HG03571 (cell line): ENCODE measurements around the gene MECR.

ENCODE experiments used
- ATAC-seq: cut with Tn5 transposase; IDR thresholded peaks from one replicate; pipeline ENCODE4 v1.9.1; 2021; ENCODE audit not compliant: unreplicated experiment

Gene MECR

DNA sequence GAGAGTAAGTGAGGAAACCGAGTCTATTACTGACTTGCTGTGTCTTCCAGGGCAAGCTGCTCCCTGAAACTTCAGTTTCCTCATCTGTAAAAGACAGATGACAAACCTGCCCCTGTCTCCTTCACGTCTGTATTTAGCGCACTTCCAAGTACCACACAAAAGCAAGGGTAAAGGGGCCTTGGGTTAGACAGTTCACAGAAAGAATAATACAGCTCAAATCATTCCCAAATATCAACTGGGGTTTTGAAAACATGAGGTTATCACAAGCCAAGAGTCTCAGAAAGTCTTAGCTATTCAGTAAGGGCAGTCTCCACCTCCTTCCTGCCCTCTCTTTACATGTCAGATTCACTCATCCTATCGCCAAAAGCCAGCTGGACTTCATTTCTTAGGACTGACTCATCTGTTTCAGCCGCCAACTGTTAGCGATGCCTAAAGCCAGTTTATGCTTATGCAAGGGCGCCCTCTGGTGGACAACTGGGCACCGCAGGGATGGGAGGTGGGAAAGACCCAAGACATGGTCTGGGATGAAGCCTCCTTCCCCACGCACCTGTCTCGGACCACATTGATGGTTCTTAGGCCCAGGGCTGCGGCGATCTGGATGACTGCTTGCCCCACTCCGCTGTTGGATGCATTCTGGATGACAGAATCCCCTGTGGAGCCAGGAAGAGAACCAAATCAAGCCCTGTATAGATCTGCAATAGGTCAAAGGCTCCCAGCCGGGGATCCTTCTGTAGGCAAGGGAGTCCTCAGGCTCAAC is 28.0 kb downstream of the MECR start:
- no peak for ATAC-seq

DNA sequence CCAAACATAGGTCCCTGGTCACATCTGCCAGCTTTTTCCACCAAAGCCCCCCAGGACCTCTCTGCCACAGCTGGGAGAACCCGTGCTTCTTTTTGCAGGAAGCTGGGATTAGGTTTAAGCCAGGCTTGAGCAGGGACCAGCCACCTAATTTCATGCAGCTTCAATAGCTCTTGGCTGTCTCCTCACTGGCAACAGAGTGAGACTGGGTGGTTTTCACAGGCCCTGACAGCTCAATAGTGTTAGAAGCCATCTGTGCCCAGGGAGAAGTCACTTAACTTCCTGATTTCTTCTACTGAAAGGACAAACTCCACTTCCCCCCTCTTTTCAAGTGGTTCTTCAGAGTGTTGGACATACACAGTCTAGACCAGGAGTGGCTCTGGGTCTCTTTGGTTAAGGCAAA is 28.7 kb downstream of the MECR start:
- ATAC-seq, result no peak

DNA sequence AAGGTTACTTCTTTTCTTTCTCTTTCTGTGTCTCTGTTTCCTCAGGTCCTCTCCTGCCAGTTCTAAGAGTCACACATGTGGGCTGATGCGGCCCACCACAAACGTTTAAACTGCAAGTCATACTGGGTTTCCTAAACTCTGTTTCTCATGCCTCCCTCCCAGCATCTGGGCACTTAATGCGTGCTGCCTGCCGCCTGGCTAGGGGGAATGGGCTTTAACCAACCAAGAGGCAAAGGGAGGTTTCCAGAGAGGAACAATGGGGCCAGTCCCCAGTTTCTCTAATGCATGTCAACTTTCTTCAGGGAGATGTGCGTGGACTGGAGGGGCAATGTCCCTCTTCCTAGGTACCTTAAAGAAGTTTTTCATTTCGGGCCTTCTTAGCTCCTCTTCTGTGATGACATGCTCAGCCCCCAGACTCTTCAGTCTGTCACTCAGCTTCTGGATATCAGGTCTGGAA is 29.1 kb downstream of the MECR start:
- no peak for ATAC-seq

DNA sequence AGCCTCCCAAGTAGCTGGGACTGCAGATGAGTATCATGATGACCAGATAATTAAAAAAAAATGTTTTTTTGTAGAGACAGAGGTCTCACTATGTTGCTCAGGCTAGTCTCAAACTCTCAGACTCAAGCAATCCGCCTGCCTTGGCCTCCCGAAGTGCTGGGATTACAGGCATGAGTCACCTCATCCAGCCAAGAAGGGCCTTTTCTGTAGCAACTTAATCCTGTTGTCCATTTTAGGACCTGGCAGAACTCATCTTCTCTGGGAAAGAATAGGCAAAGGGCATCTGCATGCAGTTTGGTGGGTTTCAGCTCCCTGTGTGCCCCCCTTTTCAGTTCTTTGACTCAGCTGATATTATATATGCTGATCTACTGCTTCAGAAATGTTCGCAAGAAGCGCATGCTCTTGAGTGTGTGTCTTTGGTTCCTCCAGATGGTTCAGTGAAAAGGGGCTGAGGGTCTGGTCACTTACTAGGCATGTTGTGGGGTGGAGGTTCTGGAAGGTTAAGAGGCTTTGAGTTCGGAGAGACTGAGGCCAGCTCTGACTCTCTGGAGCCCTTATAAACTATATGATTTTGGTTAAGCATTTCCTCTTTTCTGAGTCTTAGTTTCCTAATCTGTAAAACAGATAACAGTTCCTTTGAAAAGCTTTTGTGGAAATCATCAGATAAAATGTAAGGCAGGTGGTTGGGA is 29.7 kb downstream of the MECR start:
- ATAC-seq, result no peak

DNA sequence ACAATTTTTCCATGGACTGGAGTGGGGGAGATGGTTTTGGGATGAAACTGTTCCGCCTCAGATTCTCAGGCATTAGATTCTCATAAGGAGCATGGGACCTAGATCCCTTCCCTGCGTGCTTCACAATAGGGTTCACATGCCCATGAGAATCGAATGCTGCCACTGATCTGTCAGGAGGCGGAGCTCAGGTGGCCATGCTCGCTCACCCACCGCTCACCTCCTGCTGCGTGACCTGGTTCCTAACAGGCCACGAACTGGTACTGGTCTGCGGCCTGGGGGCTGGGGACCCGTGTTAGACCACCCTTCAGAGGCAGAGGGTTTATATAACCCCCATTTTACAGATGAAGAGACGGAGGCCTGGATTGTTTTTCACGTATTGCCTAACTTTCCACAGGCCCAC is 32.7 kb downstream of the MECR start:
- no peak for ATAC-seq

DNA sequence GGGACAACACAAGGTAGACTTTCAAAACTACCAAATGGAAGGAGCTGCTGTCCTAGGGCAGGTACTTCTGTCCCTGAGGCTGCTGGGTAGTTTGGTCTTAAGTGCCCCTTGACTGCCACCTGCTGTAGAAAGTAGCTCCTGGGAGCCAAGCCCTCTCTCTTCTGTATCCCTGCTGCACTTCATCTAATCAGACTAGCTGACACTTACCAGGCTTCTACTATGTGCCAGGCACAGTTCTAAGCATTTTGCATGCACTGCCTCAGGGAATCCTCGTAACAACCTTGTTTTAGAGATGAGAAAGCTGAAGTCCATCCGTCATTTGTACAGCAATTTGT is 33.2 kb downstream of the MECR start:
- ATAC-seq, result no peak

DNA sequence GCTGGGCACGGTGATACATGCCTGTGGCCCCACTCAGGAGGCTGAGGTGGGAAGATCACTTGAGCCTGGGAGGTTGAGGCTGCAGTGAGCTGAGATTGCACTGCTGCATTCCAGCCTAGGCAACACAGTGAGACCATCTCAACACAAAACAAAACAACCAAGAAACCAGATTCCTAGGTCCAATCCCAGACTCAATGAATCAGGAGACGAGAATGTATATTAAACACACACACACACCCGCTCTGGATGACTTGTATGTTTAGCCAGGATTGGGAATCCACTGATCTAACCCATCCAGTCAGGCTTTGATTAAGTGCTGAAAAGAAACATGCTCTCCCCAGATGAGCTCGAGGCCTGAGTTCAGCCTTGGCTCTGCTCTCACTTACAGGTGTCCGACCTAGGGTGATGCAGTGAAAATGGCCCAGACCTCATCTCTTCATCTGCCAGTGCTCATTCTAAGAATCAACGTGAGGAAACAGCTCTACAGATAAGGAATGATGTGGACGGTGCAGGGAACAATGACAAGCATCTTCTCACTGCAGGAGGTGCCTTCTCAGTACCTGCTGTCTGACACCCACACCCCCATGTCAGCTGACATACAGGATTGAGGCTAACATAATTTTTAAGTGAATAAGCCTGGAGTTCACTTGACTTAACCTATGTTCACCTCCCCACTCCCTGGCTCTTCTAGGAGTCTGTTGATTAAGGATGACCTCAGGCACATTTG is 33.7 kb downstream of the MECR start:
- no peak for ATAC-seq

DNA sequence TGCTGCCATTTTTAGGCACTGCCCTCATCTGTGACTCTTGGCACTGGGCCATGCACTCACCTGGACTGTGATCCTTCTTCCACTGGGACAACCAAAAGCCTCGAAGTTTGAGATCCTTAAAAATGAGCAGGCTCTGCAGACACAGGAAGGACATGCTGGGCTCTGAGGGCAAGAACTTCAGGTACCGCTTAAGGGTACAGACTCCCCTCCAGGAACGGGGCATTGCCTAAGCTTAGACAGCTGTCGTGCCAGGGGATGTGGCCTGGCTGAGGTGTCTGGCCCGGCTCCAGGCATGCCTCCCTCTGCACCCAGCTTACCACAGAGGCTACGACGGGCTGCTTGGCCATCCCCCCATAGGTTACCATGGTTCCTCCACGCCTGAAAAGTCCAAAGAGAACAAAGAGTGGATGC is 34.8 kb downstream of the MECR start:
- no peak for ATAC-seq

DNA sequence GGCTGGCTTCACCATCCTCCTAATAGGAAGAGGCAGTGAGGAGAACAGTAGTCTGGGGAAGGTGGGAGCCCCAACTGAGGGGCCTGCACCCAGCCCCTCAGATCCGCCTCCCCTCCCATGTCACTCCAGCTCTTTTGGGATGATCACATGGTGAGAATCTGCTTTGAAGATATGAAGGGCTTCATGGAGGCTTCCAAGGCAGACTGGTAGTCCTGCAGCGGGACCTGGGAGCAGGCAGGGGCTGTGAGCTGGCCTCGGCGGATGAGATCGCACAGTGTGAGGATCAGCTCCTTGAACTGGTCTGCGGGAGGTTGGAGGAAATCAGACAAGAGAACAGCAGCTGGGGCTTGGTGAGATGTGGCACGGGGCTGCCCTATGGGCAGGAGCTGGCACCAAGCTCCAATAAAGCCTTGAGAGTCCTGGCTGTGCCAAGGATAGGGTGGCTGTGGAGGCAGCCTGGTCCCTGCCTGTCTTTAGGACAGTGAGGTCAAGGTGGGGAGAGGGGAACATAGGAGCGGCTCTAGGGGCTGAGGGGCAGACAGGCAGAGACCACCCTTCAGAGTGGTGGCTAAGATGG is 36.8 kb downstream of the MECR start:
- ATAC-seq, result no peak

DNA sequence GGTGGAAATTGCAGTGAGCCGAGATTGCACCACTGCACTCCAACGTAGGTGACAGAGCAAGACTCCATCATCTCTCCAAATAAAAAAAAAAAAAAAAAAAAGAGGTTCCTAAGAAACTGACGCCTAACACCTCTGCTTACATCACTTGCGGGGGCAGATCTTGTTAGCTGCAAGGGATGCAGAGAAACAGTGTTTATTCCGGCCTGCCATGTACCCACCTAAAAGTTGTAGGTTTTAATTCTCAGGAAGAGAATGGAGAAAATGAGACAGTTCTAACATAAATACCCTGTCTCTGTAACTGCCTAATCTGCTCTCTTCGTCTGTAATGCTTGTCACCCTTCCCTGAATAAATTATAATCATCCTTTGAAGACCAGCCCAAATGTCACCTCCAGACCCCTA is 40.0 kb downstream of the MECR start:
- ATAC-seq, result no peak

DNA sequence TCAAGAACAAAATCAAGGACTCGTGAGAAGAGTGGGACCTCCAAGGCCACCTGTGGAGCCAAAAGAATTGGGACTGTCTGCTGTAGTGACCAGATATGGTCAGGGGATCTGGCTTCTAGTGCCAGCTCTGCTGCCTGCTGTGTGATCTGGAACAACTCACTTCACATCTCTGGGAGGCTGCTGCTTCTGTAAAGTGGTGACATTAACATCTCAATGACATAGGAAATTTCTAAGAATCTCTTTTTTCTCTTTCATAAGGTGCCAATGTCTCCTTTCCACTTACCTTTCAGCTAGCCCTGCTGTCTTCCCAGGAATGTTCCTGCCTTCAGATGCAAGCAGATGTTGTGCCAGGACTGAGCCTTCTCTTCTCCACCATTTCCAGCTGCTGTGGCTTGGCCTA is 44.0 kb downstream of the MECR start:
- no peak for ATAC-seq

DNA sequence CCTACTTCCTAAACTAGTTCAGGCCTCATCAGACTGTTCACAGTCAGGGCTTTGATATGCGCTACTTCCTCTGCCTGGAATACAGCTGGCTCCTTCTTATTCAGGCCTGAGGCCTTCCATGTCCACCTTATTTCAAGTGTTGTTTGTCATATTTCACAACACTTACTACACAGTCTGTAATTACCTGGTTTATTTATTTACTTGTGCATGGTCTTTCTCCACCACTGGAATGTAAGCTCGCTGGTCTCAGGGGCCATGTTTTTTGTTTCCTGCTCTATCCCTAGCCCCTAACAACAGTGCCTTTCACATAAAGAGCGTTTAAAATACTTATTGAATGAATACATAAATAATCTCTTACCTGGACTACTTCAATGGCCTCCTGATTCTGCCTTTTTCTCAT is 44.5 kb downstream of the MECR start:
- ATAC-seq, result no peak

DNA sequence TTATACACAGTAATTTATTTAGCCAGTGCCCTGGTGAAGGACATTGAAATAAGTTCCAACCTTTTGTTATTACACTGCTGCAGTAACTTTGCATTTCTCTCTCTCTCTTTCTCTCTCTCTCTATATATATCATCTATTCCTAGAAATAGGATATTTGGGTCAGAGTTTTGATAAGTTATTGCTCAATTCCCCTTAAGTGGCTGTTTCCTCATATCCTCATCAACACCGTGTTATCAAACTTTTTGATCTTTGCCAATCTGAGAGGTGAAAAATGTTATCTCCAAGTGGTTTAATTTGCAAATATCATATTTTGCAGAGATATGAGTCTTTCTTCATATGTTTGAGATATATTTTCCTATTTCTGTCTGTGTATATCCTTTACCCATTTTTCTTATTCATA is 47.4 kb downstream of the MECR start:
- ATAC-seq, result no peak

DNA sequence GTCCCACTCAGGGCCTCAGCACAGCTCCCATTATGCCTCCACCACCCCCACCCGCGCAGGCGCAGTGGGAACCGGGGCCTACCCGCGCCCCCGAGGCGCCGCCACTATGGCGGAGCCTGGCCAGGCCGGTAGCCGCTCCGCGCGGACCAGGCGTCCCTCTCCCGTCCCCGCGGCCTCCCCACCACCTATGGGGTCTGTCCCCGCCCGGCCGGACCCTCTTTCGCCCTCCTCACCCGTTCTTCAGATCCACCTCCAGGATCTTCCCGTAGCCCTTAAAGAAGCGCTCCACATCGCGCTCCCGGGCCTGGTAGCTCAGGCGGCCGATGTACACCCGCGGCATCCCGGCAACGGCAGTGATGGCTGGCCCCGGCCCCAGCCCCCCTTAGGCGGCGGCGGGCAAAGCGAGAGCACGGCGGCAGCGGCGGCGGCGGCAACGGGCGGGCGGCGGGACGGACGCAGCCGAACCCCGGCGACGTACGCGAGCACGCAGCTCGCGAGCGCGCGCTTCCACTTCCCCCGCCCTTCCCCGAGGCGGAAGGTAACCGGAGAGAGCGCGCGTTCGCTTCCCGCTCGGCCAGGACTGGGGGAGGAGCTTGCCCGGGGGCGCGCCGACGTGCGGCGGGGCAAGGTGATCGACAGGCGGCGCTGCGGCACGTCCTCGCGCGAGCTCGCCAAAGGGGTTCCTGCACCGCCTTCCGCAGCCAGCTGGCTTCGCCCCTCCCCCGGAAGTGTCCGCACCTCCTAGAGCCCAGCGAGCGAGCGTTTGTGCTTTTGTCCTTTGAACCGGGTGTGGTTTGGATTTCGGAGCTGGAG is 49.1 kb downstream of the MECR start, which contains the start of gene SRSF4:
SRSF4 (minus strand) TSS at position 488 of the 813 bp plus-strand sequence; CDS start at position 340, 148 bp downstream.
- ATAC-seq, result peak; percentile 83

DNA sequence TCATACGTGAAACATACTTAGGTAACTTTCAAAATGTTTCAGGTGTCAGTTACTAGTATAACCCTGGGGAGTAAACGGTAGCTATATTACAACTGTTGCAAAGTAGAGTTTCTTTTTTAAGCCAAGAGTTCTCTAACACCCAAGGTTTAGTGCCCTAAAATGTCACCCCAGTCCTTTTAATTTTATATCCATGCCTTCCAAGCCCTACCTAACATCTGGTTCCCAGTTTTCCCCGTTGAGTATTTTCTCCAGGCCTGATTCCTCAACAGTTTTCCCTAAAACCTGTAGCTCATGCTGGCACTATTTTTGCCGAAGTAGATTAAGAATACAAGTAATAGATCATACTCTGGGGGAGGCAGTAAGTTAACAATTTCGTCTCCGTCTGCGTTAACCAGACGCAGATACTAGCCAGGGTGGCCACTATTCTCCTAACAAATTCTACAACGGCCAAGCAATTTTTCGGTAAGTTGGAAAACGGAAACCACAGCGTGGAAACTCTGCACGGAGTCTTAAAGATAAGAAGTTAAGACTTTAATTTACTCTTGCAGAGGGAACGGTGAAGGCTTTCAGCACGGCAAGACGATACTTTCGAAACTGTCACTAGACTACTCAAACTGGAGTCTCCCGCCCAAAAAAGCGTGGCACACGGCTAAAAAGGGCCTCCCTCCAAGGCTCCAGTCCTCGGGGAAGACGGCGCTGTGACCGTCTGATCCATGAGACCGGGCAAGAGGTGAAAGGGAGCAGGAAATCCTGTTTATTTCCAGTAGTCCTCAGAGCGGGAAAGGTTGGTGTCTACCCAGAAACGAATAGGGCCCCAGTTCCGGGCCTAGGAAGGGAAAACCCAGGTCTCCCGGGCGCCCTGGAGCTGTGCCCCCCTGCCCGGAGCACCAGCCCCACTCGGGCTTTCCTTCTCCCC is 50.0 kb downstream of the MECR start:
- no peak for ATAC-seq

DNA sequence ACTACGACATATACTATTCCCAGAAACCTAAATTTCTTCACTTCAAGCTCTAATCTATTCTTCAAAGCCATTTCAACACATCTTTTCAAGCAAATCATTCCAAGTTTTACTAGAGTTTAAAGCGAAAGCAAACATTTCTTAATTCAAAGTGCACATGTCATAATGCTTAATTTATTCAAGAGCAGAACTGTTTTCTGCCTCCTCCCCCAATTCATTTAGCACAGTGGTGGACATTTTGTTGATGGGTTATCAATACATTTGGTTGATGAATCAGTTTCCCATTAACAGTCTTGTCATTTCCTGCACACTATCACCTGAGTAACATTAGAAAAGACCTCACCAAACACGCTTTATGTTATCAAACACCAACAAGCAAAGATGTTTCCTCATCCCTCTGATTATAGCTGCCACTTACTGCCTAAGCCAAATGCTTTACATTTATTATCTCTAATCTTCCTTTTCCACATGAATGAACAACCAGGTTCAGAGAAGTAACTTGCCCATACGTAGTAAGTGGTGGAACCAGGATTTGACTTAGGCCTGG is 51.0 kb downstream of the MECR start:
- no peak for ATAC-seq

DNA sequence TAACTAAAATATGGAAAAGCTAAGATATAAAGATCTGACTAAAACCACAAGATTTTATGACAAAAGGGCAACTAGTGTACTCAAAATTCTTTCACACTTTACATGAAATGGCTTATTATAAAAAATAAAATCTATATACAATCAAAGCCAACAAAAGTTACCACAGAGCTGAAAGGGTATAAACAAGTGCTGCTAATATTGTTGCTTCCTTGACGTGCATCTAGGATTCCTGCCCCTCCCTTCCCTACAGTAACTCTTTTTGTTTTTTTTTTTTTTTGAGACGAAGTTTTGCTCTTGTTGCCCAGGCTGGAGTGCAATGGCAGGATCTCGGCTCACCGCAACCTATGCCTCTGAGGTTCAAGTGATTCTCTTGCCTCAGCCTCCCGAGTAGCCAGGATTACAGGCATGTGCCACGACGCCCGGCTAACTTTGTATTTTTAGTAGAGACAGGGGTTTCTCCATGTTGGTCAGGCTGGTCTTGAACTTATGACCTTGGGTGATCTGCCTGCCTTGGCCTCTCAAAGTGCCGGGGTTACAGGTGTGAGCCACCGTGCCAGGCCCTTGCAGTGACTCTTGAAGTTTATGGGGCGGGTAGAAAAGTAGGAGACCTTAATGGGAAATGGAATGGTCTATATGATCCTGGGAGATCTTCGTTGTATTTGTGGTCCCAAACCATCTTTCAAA is 53.6 kb downstream of the MECR start:
- no peak for ATAC-seq

DNA sequence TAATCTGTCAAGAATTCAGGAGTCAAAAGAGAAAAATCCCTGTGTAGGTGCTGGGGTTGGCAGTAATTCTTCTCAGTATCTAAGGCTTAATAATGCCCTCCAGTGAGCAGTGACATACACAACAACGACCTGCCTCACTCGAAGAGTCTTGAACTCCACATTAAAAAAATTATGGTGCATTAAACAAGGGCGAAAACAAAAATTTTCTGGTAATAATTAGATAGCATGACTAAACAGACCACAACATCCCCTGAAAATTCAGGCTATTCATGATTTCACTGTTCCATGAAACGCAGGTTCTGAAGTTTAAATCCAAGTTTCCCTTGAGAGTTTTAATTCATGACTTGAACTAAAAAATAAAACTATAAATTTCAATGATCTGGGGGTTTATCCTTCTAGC is 54.2 kb downstream of the MECR start:
- ATAC-seq, result no peak

DNA sequence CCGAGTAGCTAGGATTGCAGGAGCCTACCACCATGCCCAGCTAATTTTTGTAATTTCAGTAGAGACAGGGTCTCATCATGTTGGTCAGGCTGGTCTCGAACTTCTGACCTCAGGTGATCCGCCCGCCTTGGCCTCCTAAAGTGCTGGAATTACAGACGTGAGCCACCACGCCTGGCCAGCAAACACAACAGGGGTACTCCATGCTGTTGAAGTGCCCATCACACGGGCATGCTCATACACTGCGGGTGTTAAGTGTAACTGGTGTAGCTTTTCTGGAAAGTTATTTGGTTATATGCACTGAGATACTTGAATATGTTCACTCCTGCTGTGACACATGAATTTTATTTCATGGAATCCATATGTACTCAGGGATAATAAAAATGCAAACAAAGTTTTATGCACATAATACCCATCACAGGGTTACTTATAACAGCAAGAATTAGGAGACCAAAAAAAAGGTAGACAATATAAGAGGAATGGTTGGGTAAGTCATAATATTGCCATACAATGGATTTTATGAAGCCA is 58.3 kb downstream of the MECR start:
- ATAC-seq, result no peak
